ENCODE results near the gene TECPR1. TPM values are rescaled to one million over a fixed set of nuclear protein-coding genes. Genes with fewer than 3 reads are reported as not detected.

TECPR1 gene
- total RNA-seq, 1 donor from 2014 or later = 25.5 TPM

GRCh38 chr7:98193474-98194180, 58.4 kb downstream of the TECPR1 start:
- no peak for DNase-seq (ENCODE audit: low spot score)

- no peak for DNase-seq (ENCODE audit: low spot score)
These were observed 59.1 kb downstream of the TECPR1 start for GRCh38 chr7:98192781-98193457.

- no peak for DNase-seq (ENCODE audit: low spot score)
These were observed 60.2 kb downstream of the TECPR1 start for GRCh38 chr7:98191668-98192431.

GRCh38 chr7:98189559-98189958, 62.5 kb downstream of the TECPR1 start:
- no peak for DNase-seq (ENCODE audit: low spot score)

- no peak for DNase-seq (ENCODE audit: low spot score)
These were observed 64.9 kb downstream of the TECPR1 start for GRCh38 chr7:98187138-98187502.

- no peak for DNase-seq (ENCODE audit: low spot score)
These were observed 65.4 kb downstream of the TECPR1 start for GRCh38 chr7:98186452-98187137.

- DNase-seq (ENCODE audit: low spot score) = no peak
These were observed 66.9 kb downstream of the TECPR1 start for GRCh38 chr7:98185101-98185500.

- no peak for DNase-seq (ENCODE audit: low spot score)
These were observed 71.3 kb downstream of the TECPR1 start for GRCh38 chr7:98180751-98181150.

GRCh38 chr7:98178762-98179490, 73.1 kb downstream of the TECPR1 start:
- no peak for DNase-seq (ENCODE audit: low spot score)

- DNase-seq (ENCODE audit: low spot score) = no peak
These were observed 73.7 kb downstream of the TECPR1 start for GRCh38 chr7:98178321-98178720.

- DNase-seq (ENCODE audit: low spot score) = no peak
These were observed 74.5 kb downstream of the TECPR1 start for GRCh38 chr7:98177553-98177952.

- DNase-seq (ENCODE audit: low spot score) = no peak
These were observed 76.6 kb downstream of the TECPR1 start for GRCh38 chr7:98175260-98175940.

GRCh38 chr7:98174334-98175259, 77.4 kb downstream of the TECPR1 start:
- DNase-seq (ENCODE audit: low spot score) = no peak

GRCh38 chr7:98171449-98171848, 80.6 kb downstream of the TECPR1 start:
- no peak for DNase-seq (ENCODE audit: low spot score)

GRCh38 chr7:98170966-98171365, 81.1 kb downstream of the TECPR1 start:
- DNase-seq (ENCODE audit: low spot score) = no peak

GRCh38 chr7:98168904-98169621, 83.0 kb downstream of the TECPR1 start:
- DNase-seq (ENCODE audit: low spot score) = no peak

GRCh38 chr7:98168181-98168903, 83.7 kb downstream of the TECPR1 start:
- no peak for DNase-seq (ENCODE audit: low spot score)

GRCh38 chr7:98167653-98168052, 84.4 kb downstream of the TECPR1 start:
- no peak for DNase-seq (ENCODE audit: low spot score)

Measured in mesenteric fat pad (tissue), 1 donor.